GM20000 (cell line): Measurements from ENCODE around the gene SMG7.

Source experiments
- DNase-seq: peaks from one replicate; pipeline ENCODE4 v3.0.0; 2012; ENCODE audit warnings: low spot score
- CTCF ChIP-seq: IDR thresholded peaks from 2 replicates; pipeline ENCODE4 v1.5.1; 2012; ENCODE audit warnings: mild to moderate bottlenecking, control low read depth; ENCODE audit errors: extremely low read depth, missing control alignments

The SMG7 gene

GRCh38 chr1:183495420-183495819 is 23.1 kb downstream of the SMG7 start:
- TF ChIP-seq CTCF, result no peak
- no peak for DNase-seq

- TF ChIP-seq CTCF, result no peak
- no peak for DNase-seq
Observed at GRCh38 chr1:183497218-183497617, 24.9 kb downstream of the SMG7 start.

GRCh38 chr1:183498342-183498991 is 26.2 kb downstream of the SMG7 start:
- no peak for DNase-seq
- TF ChIP-seq CTCF, result no peak

- DNase-seq, result no peak
- no peak for TF ChIP-seq CTCF
Observed at GRCh38 chr1:183505454-183506089, 33.3 kb downstream of the SMG7 start.

- TF ChIP-seq CTCF, result no peak
- DNase-seq, result no peak
Observed at GRCh38 chr1:183506561-183506960, 34.3 kb downstream of the SMG7 start.

- no peak for TF ChIP-seq CTCF
- DNase-seq, result no peak
Observed at GRCh38 chr1:183508694-183509093, 36.4 kb downstream of the SMG7 start.

- no peak for TF ChIP-seq CTCF
- DNase-seq, result no peak
Observed at GRCh38 chr1:183512450-183512849, 40.2 kb downstream of the SMG7 start.
